ENCODE results near the gene TVP23A. TPM values are rescaled to one million over a fixed set of nuclear protein-coding genes. Genes with fewer than 3 reads are reported as not detected.

The TVP23A gene
- total RNA-seq, 1 experiment from 2014 or later: not detected

DNA sequence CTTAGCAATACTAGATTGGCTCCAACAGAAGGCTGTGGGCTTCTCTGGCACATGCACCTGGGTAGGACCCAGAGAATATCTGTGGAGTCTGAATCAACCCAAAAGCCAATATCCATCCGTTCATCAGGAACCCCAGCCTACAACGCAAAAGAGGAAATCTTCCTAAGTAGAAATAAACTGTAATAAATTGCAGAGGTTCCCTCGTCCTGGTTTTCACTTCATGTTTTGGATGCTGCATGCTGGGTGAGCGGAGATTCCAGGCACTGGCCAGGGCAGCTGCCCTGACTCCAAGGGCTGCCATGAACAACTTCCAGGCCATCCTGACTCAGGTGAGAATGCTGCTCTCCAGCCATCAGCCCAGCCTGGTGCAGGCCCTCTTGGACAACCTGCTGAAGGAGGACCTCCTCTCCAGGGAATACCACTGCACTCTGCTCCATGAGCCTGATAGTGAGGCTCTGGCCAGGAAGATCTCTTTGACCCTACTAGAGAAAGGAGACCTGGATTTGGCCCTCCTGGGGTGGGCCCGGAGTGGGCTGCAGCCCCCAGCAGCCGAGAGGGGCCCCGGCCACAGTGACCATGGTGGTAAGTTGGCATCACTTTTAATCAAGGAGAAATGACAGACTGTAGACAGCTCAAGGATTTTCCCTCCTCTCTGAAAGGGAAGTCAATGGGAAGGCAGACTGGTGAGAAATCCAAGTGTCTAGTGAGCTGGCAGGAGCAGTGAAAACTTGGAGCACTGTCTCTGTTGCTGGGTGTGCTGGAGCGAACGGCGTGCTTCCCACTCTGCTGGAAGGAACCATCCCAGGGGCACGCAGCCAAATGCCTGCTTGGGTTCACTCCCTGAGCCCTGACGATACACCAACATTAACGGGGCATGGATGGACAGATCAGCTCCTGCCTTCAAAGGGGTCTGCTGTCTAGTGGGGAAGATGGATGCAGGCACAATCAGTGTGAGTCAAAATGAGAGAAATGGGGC lies 47.7 kb upstream of the TVP23A start:
- Histone ChIP-seq H3K4me1 (ENCODE audit: insufficient read depth, low read length, poor library complexity, severe bottlenecking) (no peaks in the 10 kb centered on the region), H3K27ac (ENCODE audit: low read depth, low read length, poor library complexity, severe bottlenecking) (no peak overlapping the region), H3K36me3 (ENCODE audit: insufficient read depth, low read length, poor library complexity, severe bottlenecking) (no peaks in the 10 kb centered on the region), H3K4me3 (ENCODE audit: low read depth, low read length, poor library complexity, severe bottlenecking) (no peak overlapping the region), H3K27me3 (replicated peaks; ENCODE audit: insufficient read depth, low read depth, low read length, poor library complexity) (peaks cover 20% of the 10 kb centered on the region), H3K9me3 (ENCODE audit: low read depth, low read length, poor library complexity, severe bottlenecking) (no peaks in the 10 kb centered on the region)
- ChIA-PET POLR2A (ENCODE audit: low non-redundant PET) (no interaction called here), CTCF (no interaction called here)
- TF ChIP-seq EZH2 (IDR thresholded peaks at IDR 0.05; ENCODE audit: borderline replicate concordance, low read depth, low read length, poor library complexity, severe bottlenecking): no peak
- TF ChIP-seq CTCF (conservative IDR thresholded peaks at IDR 0.05; ENCODE audit: low read depth, low read length): no peak
- no TSS peak for BruUV-seq (replicated peaks)
- intact Hi-C loops (cut with micrococcal nuclease; ENCODE audit: unreplicated experiment): no loop called here
- no peak for DNase-seq (ENCODE audit: low spot score)

DNA sequence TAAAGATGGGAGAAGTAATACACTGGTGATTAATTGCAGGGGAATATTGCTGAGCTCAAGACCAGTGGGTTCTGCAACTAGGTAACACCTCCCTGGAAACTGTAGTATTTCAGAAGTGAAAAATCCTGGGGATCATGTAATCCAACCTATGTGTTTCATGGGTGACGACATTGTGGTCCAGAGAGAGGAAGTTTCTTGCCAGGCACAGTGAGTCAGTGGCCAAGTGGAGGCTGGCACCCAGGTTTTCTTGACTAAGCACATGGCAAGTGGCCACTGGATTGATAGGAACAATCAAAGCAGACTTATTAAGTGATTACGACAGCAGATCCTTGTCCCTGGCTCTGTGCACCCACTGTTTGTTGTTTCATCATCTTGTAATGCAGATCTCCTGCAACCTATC lies 43.8 kb upstream of the TVP23A start:
- no peak for TF ChIP-seq EZH2 (IDR thresholded peaks at IDR 0.05; ENCODE audit: borderline replicate concordance, low read depth, low read length, poor library complexity, severe bottlenecking)
- no peak for TF ChIP-seq CTCF (conservative IDR thresholded peaks at IDR 0.05; ENCODE audit: low read depth, low read length)
- H3K4me1 ChIP-seq (ENCODE audit: insufficient read depth, low read length, poor library complexity, severe bottlenecking): no peaks in the 10 kb centered on the region
- H3K27ac ChIP-seq (ENCODE audit: low read depth, low read length, poor library complexity, severe bottlenecking): no peak overlapping the region
- no peaks in the 10 kb centered on the region for H3K9me3 ChIP-seq (ENCODE audit: low read depth, low read length, poor library complexity, severe bottlenecking)
- H3K36me3 ChIP-seq (ENCODE audit: insufficient read depth, low read length, poor library complexity, severe bottlenecking): no peaks in the 10 kb centered on the region
- intact Hi-C loops (cut with micrococcal nuclease; ENCODE audit: unreplicated experiment): no loop called here
- no peak overlapping the region for H3K4me3 ChIP-seq (ENCODE audit: low read depth, low read length, poor library complexity, severe bottlenecking)
- no TSS peak for BruUV-seq (replicated peaks)
- peaks cover 20% of the 10 kb centered on the region for H3K27me3 ChIP-seq (replicated peaks; ENCODE audit: insufficient read depth, low read depth, low read length, poor library complexity)
- CTCF ChIA-PET: no interaction called here
- POLR2A ChIA-PET (ENCODE audit: low non-redundant PET): no interaction called here
- no peak for DNase-seq (ENCODE audit: low spot score)

DNA sequence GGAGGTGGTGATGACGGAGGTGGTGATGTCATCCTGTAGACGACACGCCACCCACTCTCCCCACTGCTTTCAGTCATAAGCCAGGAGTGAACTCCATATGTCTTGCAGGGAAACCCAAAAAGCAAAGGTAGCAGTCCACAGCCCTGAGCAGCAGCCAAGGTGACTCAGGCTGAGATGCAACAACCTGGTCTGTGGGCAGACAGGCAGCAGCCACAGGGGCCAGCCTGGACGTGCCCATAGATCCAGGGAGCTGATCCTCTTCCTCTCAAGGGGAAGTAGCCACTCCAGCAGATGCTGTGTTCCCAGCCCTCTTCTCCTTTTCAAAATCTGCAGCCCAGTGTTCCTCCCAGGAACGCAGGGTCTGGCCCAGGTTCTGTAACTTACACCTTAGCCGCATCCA lies 41.1 kb upstream of the TVP23A start:
- H3K4me3 ChIP-seq (ENCODE audit: low read depth, low read length, poor library complexity, severe bottlenecking): no peak overlapping the region
- H3K4me1 ChIP-seq (ENCODE audit: insufficient read depth, low read length, poor library complexity, severe bottlenecking): no peaks in the 10 kb centered on the region
- H3K27me3 ChIP-seq (replicated peaks; ENCODE audit: insufficient read depth, low read depth, low read length, poor library complexity): peaks cover 17% of the 10 kb centered on the region
- no peak for TF ChIP-seq EZH2 (IDR thresholded peaks at IDR 0.05; ENCODE audit: borderline replicate concordance, low read depth, low read length, poor library complexity, severe bottlenecking)
- TF ChIP-seq CTCF (conservative IDR thresholded peaks at IDR 0.05; ENCODE audit: low read depth, low read length): no peak
- no peaks in the 10 kb centered on the region for H3K9me3 ChIP-seq (ENCODE audit: low read depth, low read length, poor library complexity, severe bottlenecking)
- BruUV-seq (replicated peaks): no TSS peak
- H3K36me3 ChIP-seq (ENCODE audit: insufficient read depth, low read length, poor library complexity, severe bottlenecking): no peaks in the 10 kb centered on the region
- POLR2A ChIA-PET (ENCODE audit: low non-redundant PET): no interaction called here
- no peak overlapping the region for H3K27ac ChIP-seq (ENCODE audit: low read depth, low read length, poor library complexity, severe bottlenecking)
- no peak for DNase-seq (ENCODE audit: low spot score)
- CTCF ChIA-PET: no interaction called here
- intact Hi-C loops (cut with micrococcal nuclease; ENCODE audit: unreplicated experiment): no loop called here
